Muscle layer of duodenum (tissue), 2 donors: ENCODE data around the gene DYNC1H1.
A peak's percentile ranks its signal among the peaks of the same experiment; 100 is the strongest.

ENCODE experiments used
- H3K27ac ChIP-seq: one replicate; pipeline ENCODE4 v1.7.0; 2013; ENCODE audit warnings: mild to moderate bottlenecking, low read length
- H3K27me3 ChIP-seq: one replicate; pipeline ENCODE4 v1.7.0; 2013; ENCODE audit warnings: low read depth, mild to moderate bottlenecking, control low read depth, low read length
- H3K36me3 ChIP-seq, 2 donors: one replicate each; pipeline ENCODE4 v1.7.0; 2013; ENCODE audit warnings: low read length in 2 of 2, control low read depth in 1 of 2, mild to moderate bottlenecking in 1 of 2; ENCODE audit not compliant: insufficient read depth in 2 of 2, control insufficient read depth in 1 of 2
- H3K4me1 ChIP-seq, 2 donors: one replicate each; pipeline ENCODE4 v1.7.0; 2013; ENCODE audit warnings: low read length in 2 of 2, mild to moderate bottlenecking in 2 of 2, control low read depth in 1 of 2, moderate library complexity in 1 of 2; ENCODE audit not compliant: insufficient read depth in 2 of 2, control insufficient read depth in 1 of 2
- H3K4me3 ChIP-seq, 2 donors: one replicate each; pipeline ENCODE4 v1.7.0; 2013; ENCODE audit warnings: low read length in 2 of 2, low read depth in 1 of 2, mild to moderate bottlenecking in 1 of 2
- H3K9me3 ChIP-seq, 2 donors: one replicate each; pipeline ENCODE4 v1.7.0; 2013; ENCODE audit warnings: low read length in 2 of 2, control low read depth in 1 of 2, mild to moderate bottlenecking in 1 of 2; ENCODE audit not compliant: control insufficient read depth in 1 of 2
- donor health status: healthy.

DYNC1H1 gene

GRCh38 chr14:101964297-101965180, at the start of gene DYNC1H1:
TSS of gene DYNC1H1 (plus strand) at chr14:101964573. CDS start at chr14:101964692, 119 bp downstream.
- no peaks in the 10 kb centered on the region for H3K36me3 ChIP-seq
- peaks cover 18 to 41% of the 10 kb centered on the region in 2 donors for H3K4me1 ChIP-seq
- H3K4me3 ChIP-seq: peak within 1 kb of the TSS; percentile 79 to 100
- no peaks in the 10 kb centered on the region for H3K9me3 ChIP-seq
- H3K27me3 ChIP-seq: no peaks in the 10 kb centered on the region
- peak within 1 kb of the TSS; percentile 95 for H3K27ac ChIP-seq

- Histone ChIP-seq H3K27ac (no peak overlapping the region), H3K4me1 (peaks cover 0 to 11% of the 10 kb centered on the region in 2 donors), H3K4me3 (no peak overlapping the region), H3K36me3 (peaks cover 41 to 45% of the 10 kb centered on the region in 2 donors), H3K9me3 (no peaks in the 10 kb centered on the region), H3K27me3 (no peaks in the 10 kb centered on the region)
These were observed 48.2 kb upstream of the DYNC1H1 start for GRCh38 chr14:101915871-101916815.

DNA sequence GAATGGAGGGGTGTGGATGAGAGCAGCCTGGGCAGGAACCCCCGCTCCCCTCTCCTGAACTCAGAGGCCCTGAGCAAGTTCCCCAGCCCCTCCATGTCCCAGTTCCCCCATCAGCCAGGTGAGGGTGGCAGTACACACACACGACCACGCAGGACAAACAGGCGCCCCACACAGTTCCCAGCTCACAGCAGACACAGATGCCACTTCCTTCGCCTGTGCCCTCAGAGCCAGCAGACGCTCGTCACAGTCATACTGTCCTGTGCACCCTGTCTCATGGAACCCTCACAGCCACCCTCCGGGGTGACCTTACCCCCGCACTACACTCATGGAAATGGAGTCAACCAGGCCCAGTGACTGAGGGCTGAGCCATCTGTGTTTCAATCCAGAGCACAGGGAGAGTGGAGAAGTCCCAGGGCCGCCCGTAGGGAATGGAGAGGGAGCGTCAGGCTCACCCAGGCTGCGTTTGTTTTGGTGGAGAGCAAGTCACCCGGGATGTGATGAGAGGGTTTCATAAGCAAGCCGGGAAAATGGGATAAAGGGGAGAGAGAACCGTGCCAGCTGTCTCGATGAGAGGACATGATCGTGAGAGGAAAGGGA, 47.5 kb upstream of the DYNC1H1 start:
- Histone ChIP-seq H3K4me1 (peaks cover 0 to 11% of the 10 kb centered on the region in 2 donors), H3K4me3 (no peak overlapping the region), H3K27me3 (no peaks in the 10 kb centered on the region), H3K36me3 (peaks cover 41 to 52% of the 10 kb centered on the region in 2 donors), H3K27ac (no peak overlapping the region), H3K9me3 (no peaks in the 10 kb centered on the region)

GRCh38 chr14:101917413-101918017, 46.9 kb upstream of the DYNC1H1 start:
- Histone ChIP-seq H3K27ac (no peak overlapping the region), H3K36me3 (peaks cover 39 to 50% of the 10 kb centered on the region in 2 donors)

DNA sequence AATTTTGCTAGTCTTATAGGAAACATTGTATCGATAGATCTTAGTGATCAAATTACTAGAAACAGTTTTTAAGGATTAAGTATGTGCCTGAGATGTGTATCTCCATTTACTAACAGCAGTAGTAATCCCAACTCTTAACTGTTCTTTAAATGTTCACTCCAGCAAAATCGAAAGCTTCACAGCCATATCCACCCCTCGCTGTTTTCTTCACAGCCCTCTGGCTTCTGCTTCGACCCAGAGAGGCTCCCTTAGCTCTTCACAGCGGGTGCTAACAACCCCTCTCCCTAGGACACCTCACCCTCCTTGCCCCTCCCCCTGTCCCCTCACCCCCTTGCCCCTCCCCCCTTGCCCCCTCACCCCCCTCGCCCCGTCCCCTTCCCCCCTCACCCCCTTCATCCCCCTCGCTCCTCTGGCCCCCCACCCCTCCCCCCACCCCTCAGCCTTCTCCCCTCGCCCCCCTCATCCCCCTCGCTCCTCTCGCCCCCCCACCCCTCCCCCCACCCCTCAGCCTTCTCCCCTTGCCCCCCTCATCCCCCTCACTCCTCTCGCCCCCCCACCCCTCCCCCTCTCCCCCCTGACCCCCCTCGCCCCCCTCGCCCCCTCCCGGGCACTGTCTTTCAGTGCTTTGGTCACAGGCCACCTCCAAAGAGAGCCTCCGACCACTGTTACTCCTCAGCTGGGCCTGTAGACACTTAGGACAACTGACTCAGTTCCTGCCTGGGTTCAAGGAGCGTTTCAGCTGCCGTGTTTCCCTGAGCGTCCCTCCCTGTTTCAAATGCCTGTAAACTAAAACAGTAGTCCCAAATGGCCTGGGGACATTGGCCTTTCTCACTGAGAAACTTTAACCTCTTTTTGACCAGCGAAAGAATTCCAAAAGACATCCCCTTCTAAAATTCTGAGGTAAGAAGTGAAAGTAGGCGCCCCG, 46.0 kb upstream of the DYNC1H1 start:
- no peaks in the 10 kb centered on the region for H3K9me3 ChIP-seq
- H3K27ac ChIP-seq: no peak overlapping the region
- no peak overlapping the region for H3K4me3 ChIP-seq
- H3K36me3 ChIP-seq: peaks cover 33 to 44% of the 10 kb centered on the region in 2 donors
- H3K4me1 ChIP-seq: peaks cover 0 to 11% of the 10 kb centered on the region in 2 donors
- H3K27me3 ChIP-seq: no peaks in the 10 kb centered on the region

More at GRCh38 chr14:101917413-101918017, 46.9 kb upstream of the DYNC1H1 start:
- H3K4me1 ChIP-seq: peaks cover 0 to 11% of the 10 kb centered on the region in 2 donors
- H3K9me3 ChIP-seq: no peaks in the 10 kb centered on the region
- H3K4me3 ChIP-seq: no peak overlapping the region
- no peaks in the 10 kb centered on the region for H3K27me3 ChIP-seq

GRCh38 chr14:101920271-101920670, 44.1 kb upstream of the DYNC1H1 start:
- no peaks in the 10 kb centered on the region for H3K27me3 ChIP-seq
- H3K27ac ChIP-seq: no peak overlapping the region
- H3K36me3 ChIP-seq: peaks cover 16 to 32% of the 10 kb centered on the region in 2 donors

DNA sequence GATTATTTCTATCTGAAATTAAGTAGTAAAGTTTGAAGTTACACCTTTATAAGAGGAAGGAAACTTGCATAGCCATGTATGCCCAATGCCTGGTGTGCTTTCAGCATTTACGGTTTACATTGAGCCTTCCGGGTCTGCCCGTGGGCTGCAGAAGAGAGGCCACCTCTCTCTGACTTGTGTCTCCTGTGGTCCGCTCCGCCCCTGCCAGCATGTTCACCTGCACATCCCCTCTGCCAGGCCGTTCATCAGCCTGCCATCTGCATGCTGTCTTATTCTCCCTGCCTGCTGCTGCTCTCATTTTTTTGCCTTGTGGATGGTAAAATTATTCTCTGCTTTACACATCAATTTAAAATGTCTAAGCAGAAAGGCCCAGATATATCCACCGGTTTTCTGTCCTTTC, 41.5 kb upstream of the DYNC1H1 start:
- Histone ChIP-seq H3K36me3 (peaks cover 11 to 33% of the 10 kb centered on the region in 2 donors), H3K27ac (no peak overlapping the region), H3K27me3 (no peaks in the 10 kb centered on the region), H3K4me1 (peaks cover 0 to under 1% of the 10 kb centered on the region in 2 donors), H3K9me3 (no peaks in the 10 kb centered on the region), H3K4me3 (no peak overlapping the region)

More at GRCh38 chr14:101920271-101920670, 44.1 kb upstream of the DYNC1H1 start:
- Histone ChIP-seq H3K4me1 (peaks cover 0 to 11% of the 10 kb centered on the region in 2 donors), H3K4me3 (no peak overlapping the region), H3K9me3 (no peaks in the 10 kb centered on the region)

DNA sequence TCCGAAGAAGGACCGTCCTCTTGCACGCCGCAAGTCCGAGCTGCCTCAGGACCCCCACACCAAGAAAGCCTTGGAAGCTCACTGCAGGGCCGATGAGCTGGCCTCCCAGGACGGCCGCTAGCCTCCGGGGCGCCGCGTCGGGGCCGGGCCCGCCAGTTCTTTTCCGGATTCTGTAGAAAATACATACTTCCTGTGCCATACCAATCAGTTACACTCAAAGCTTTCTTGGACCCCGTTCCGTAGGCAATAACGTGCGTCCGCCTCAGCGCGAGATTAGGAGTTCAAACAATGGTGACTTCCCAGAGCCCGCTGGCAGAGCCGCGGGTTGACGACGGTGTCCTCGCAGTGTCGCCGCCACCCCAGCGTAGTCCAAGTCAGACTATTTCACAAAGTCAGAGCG, 39.2 kb upstream of the DYNC1H1 start:
- H3K27ac ChIP-seq: no peak overlapping the region
- H3K36me3 ChIP-seq: peaks cover 10 to 27% of the 10 kb centered on the region in 2 donors

DNA sequence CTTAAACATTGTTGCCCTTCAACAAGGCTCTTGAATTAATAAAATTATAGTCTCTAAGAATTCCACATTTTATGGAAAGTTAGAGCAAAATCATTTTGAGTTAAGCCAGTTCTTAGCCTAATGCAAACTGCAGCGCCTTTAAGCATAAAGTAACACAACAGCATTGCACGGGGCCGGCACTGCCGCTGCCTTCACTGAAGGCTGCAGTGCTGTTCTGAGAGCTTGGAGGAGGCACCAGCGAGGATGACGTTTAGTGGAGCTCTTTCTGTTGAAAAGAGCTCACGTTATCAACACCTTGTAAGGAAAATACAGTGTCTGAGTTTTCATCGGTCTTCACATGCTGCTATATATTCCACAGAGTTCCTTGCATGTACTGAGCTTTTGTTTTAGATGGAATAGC, 38.3 kb upstream of the DYNC1H1 start:
- Histone ChIP-seq H3K27me3 (no peaks in the 10 kb centered on the region), H3K4me1 (peaks cover 4 to 6% of the 10 kb centered on the region in 2 donors), H3K9me3 (no peaks in the 10 kb centered on the region), H3K4me3 (no peak overlapping the region), H3K27ac (peak overlapping the region; percentile 61), H3K36me3 (peaks cover 4 to 24% of the 10 kb centered on the region in 2 donors)

More for the DNA sequence above, 39.2 kb upstream of the DYNC1H1 start:
- Histone ChIP-seq H3K4me3 (no peak overlapping the region), H3K9me3 (no peaks in the 10 kb centered on the region), H3K27me3 (no peaks in the 10 kb centered on the region), H3K4me1 (peaks cover 4 to 6% of the 10 kb centered on the region in 2 donors)

DNA sequence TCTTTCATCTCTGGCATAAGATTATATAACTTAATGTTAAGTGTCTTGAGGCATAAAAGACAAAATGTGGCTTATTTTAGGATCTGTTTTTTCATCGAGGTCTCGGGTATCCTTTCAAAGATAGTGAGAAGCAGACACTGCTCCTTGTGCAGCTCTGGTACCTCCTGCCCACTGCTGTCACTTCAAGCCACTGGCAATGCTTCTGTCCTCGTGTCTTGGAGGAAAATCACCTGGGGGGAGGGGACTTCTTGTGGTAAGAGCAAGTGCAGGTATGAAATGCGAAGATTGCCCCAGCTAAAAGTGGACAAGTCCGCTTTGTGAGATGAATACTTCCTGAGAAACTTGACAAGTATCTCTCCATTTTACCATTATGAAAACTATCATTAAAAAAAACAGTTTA, 37.8 kb upstream of the DYNC1H1 start:
- Histone ChIP-seq H3K9me3 (no peaks in the 10 kb centered on the region), H3K4me3 (no peak overlapping the region), H3K27me3 (no peaks in the 10 kb centered on the region), H3K4me1 (peaks cover 4 to 6% of the 10 kb centered on the region in 2 donors), H3K27ac (peak overlapping the region; percentile 61), H3K36me3 (peaks cover 4 to 18% of the 10 kb centered on the region in 2 donors)
